ENCODE measurements around the gene PPP1R16B. TPM values are rescaled to one million over a fixed set of nuclear protein-coding genes. Genes with fewer than 3 reads are reported as not detected.

The PPP1R16B gene
- total RNA-seq, 6 donors from 2014 or later: 7.4 to 16.8 (median 8.8) TPM

DNA sequence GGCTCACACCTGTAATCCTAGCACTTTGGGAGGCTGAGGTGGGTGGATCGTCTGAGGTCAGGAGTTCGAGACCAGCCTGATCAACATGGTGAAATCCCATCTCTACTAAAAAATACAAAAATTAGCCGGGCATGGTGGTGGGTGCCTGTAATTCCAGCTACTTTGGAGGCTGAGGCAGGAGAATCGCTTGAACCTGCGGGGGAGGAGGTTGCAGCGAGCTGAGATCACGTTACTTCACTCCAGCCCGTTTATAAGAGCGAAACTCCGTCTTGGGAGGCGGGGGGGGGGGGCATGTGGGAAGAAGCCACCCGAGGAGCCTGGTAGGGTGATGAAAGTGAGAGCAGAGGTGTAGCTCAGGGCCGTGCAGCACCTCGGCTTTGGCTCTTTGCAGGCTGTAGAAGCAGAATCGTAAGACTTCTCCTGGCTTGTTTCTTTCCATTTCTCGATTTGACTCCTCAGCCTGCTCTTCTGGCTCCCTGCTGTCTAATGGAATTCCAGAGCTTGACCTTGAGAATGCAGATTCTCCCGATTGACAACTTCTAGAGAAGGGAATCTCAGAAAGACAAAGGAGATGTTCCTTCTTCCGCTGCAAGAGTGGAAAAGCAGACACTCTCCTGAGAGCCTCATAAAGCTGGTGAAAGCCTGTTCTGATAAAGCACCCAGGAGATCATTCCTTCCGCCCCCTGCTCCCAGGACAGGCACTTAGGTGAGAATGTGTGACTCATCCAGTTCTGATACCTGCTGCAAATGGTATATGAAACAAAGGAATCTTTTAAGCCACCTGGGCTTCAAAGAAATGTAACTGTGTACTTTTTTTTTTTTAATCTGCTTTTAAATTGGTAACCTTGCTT lies 26.0 kb upstream of the PPP1R16B start:
- ATAC-seq (ENCODE audit: low FRiP score in 2 of 2) (no peak), DNase-seq (no peak)
- TF ChIP-seq POLR2AphosphoS5 (IDR thresholded peaks at IDR 0.05) (no peak), EP300 (IDR thresholded peaks at IDR 0.05) (no peak), POLR2A (IDR thresholded peaks at IDR 0.05) (no peak)
- TF ChIP-seq, protein P1, sequence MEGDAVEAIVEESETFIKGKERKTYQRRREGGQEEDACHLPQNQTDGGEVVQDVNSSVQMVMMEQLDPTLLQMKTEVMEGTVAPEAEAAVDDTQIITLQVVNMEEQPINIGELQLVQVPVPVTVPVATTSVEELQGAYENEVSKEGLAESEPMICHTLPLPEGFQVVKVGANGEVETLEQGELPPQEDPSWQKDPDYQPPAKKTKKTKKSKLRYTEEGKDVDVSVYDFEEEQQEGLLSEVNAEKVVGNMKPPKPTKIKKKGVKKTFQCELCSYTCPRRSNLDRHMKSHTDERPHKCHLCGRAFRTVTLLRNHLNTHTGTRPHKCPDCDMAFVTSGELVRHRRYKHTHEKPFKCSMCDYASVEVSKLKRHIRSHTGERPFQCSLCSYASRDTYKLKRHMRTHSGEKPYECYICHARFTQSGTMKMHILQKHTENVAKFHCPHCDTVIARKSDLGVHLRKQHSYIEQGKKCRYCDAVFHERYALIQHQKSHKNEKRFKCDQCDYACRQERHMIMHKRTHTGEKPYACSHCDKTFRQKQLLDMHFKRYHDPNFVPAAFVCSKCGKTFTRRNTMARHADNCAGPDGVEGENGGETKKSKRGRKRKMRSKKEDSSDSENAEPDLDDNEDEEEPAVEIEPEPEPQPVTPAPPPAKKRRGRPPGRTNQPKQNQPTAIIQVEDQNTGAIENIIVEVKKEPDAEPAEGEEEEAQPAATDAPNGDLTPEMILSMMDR (IDR thresholded peaks at IDR 0.05): no peak
- no peaks in the 10 kb centered on the region for H3K27me3 ChIP-seq
- no peaks in the 10 kb centered on the region for H3K9me3 ChIP-seq
- H3K27ac ChIP-seq: no peak overlapping the region
- H3K4me3 ChIP-seq: no peak overlapping the region
- 76 to 77% methylated on average over 19 of the region's 19 CpGs for WGBS, 2 donors
- no peaks in the 10 kb centered on the region for H3K4me1 ChIP-seq
- peaks cover 0 to 9% (median 3%) of the 10 kb centered on the region in 4 donors for H3K36me3 ChIP-seq

DNA sequence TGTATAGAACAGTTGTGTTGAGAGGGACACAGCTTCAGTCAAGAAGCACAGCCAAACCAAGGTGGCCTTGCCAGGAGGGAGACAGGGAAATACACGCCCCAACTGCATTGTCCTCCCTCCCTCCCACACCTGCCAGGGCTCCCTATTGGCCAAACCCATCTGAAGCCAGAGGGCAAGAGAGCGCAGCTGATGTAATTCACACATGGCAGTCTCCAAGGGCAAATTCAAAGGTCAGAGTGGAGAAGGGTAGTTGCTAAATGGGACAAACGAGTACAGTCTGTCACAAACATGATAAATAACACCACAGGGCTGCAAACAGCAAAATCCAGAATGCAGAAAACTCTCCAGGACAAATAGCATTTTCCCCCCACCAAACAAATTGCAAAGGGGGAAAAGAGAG lies 23.2 kb upstream of the PPP1R16B start:
- Histone ChIP-seq H3K9me3 (no peaks in the 10 kb centered on the region), H3K27me3 (no peaks in the 10 kb centered on the region), H3K27ac (no peak overlapping the region), H3K4me1 (no peaks in the 10 kb centered on the region), H3K36me3 (no peaks in the 10 kb centered on the region), H3K4me3 (no peak overlapping the region)
- WGBS, 2 donors: 75 to 86% methylated on average over 3 of the region's 3 CpGs
- ATAC-seq (ENCODE audit: low FRiP score in 2 of 2) (no peak), DNase-seq (no peak)
- TF ChIP-seq, protein P1 (IDR thresholded peaks at IDR 0.05): no peak
- TF ChIP-seq POLR2AphosphoS5 (IDR thresholded peaks at IDR 0.05) (no peak), EP300 (IDR thresholded peaks at IDR 0.05) (no peak), POLR2A (IDR thresholded peaks at IDR 0.05) (no peak)

DNA sequence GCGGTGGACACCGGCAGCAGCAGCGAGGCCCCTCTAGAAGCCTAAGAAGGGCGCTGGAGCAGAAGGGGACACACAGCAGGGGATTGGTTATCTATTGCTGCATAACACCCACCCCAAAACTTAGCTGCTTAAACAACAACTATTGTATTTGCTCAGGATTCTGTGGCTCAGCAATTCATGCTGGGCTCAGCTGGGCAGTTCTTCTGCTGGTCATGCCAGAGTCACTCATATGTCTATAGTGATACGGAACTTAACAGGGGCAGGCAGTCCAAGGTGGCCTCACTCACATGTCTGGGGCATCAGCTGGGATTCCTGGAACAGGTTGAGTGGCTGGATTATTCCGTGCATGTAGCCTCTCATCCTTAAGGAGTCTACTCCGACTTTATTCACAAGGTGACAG lies 17.6 kb upstream of the PPP1R16B start:
- DNase-seq: no peak
- Histone ChIP-seq H3K4me1 (peaks cover 0 to 3% (median 0%) of the 10 kb centered on the region in 4 donors), H3K36me3 (no peaks in the 10 kb centered on the region), H3K27me3 (no peaks in the 10 kb centered on the region), H3K9me3 (peaks cover 0 to 5% (median 0%) of the 10 kb centered on the region in 4 donors), H3K4me3 (no peak overlapping the region), H3K27ac (no peak overlapping the region)
- ATAC-seq (ENCODE audit: low FRiP score in 2 of 2): no peak
- 91 to 97% methylated on average over 5 to 7 of the region's 7 CpGs for WGBS, 2 donors
- TF ChIP-seq POLR2A (IDR thresholded peaks at IDR 0.05) (no peak), POLR2AphosphoS5 (IDR thresholded peaks at IDR 0.05) (no peak), EP300 (IDR thresholded peaks at IDR 0.05) (no peak)
- TF ChIP-seq, protein P1 (IDR thresholded peaks at IDR 0.05): no peak

DNA sequence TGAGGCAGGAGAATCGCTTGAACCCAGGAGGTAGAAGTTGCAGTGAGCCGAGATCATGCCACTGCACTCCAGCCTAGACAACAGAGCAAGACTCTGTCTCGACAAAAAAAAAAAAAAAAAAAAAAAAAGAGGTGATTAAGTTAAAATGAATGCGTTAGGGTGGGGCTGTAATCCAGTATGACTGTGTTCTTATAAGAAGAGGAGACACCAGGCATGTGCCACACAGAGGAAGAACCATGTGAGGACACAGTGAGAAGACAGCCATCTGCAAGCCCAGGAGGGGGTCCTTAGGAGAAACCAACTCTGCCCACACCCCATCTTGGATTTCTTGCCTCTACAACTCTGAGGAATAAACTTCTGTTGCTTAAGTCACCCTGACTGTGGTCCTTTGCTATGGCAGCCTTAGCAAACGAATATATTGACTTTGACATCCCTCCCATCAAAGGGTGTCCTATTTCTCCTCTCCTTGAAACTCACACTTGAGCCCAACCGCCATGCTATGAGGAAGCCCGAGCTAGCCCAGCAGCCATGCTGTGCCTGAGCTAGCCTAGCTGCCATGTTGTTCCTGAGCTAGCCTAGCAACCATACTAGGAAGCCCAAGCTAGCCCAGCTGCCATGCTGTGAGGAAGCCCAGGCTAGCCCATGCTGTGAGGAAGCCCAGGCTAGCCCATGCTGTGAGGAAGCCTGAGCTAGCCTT lies 15.8 kb upstream of the PPP1R16B start:
- Histone ChIP-seq H3K4me1 (peaks cover 0 to 3% (median 0%) of the 10 kb centered on the region in 4 donors), H3K4me3 (no peak overlapping the region), H3K27me3 (no peaks in the 10 kb centered on the region), H3K9me3 (peaks cover 0 to 5% (median 0%) of the 10 kb centered on the region in 4 donors), H3K36me3 (no peaks in the 10 kb centered on the region), H3K27ac (no peak overlapping the region)
- TF ChIP-seq POLR2AphosphoS5 (IDR thresholded peaks at IDR 0.05): no peak
- no peak for TF ChIP-seq EP300 (IDR thresholded peaks at IDR 0.05)
- TF ChIP-seq, protein P1 (IDR thresholded peaks at IDR 0.05): no peak
- no peak for TF ChIP-seq POLR2A (IDR thresholded peaks at IDR 0.05)
- no peak for ATAC-seq (ENCODE audit: low FRiP score in 2 of 2)
- no peak for DNase-seq
- 83 to 89% methylated on average over 7 of the region's 7 CpGs for WGBS, 2 donors

Measured in upper lobe of left lung (tissue), 6 donors.